Activated CD4-positive, alpha-beta memory T cell treated with anti-CD3 and anti-CD28 coated beads, Interleukin-2, amount 10 ng/mL, durations not matched to agents 7 days and 5 days (primary cell): Measurements from ENCODE around the gene E2F3. TPM values are rescaled to one million over a fixed set of nuclear protein-coding genes. Genes with fewer than 3 reads are reported as not detected.
A peak's percentile ranks its signal among the peaks of the same experiment; 100 is the strongest.

ENCODE experiments used
- CTCF ChIA-PET: fragments of 350-600 bp; sonication (Branson Sonifier 250); formaldehyde crosslinking; loops from one replicate; lab custom pipeline; 2021; ENCODE audit warnings: antibody characterized with exemption, inconsistent platforms; lab: Charles Lee
- POLR2A ChIA-PET: fragments of 350-600 bp; sonication (Branson Sonifier 250); formaldehyde crosslinking; loops from one replicate; lab custom pipeline; 2021; ENCODE audit warnings: antibody characterized with exemption; lab: Charles Lee
- DNase-seq: peaks from one replicate; pipeline ENCODE4 v3.0.0-alpha.2; 2020
- H3K27ac Mint-ChIP-seq: one replicate; pipeline ENCODE4 v1.8.0; 2021; ENCODE audit warnings: mild to moderate bottlenecking, mixed read lengths
- H3K27me3 Mint-ChIP-seq: one replicate; pipeline ENCODE4 v1.8.0; 2021; ENCODE audit warnings: mixed read lengths
- H3K36me3 Mint-ChIP-seq: one replicate; pipeline ENCODE4 v1.8.0; 2021; ENCODE audit warnings: low read depth, mixed read lengths
- H3K4me1 Mint-ChIP-seq: one replicate; pipeline ENCODE4 v1.8.0; 2021; ENCODE audit warnings: mixed read lengths
- H3K4me3 Mint-ChIP-seq: one replicate; pipeline ENCODE4 v1.8.0; 2021; ENCODE audit warnings: mild to moderate bottlenecking, mixed read lengths
- H3K9me3 Mint-ChIP-seq: one replicate; pipeline ENCODE4 v1.8.0; 2021; ENCODE audit warnings: mixed read lengths
- total RNA-seq, 2 experiments: library from RNA; stranded (reverse); gene quantifications; one replicate each; pipeline ENCODE4 v1.2.3, GENCODE V29; 2021

E2F3 gene
- total RNA-seq, 2 experiments from 2014 or later: 29.8 to 30.1 TPM

- no peaks in the 10 kb centered on the region for H3K27me3 Mint-ChIP-seq
- no peak overlapping the region for H3K27ac Mint-ChIP-seq
- H3K9me3 Mint-ChIP-seq: peaks cover 9% of the 10 kb centered on the region
- peaks cover 2% of the 10 kb centered on the region for H3K4me1 Mint-ChIP-seq
- CTCF ChIA-PET: interaction anchor here (1.7 kb wide), 1 partner anchor 35 kb away, joined by 9 read pairs; no protein-coding TSS in a partner anchor
- POLR2A ChIA-PET: no interaction called here
- DNase-seq: no peak
- no peak overlapping the region for H3K4me3 Mint-ChIP-seq
- H3K36me3 Mint-ChIP-seq: peaks cover 81% of the 10 kb centered on the region
Measured at GRCh38 chr6:20439558-20439957, 37.9 kb downstream of the E2F3 start.

GRCh38 chr6:20440296-20440695 is 38.6 kb downstream of the E2F3 start:
- H3K4me3 Mint-ChIP-seq: no peak overlapping the region
- ChIA-PET CTCF (no interaction called here), POLR2A (no interaction called here)
- peaks cover 78% of the 10 kb centered on the region for H3K36me3 Mint-ChIP-seq
- peaks cover 7% of the 10 kb centered on the region for H3K9me3 Mint-ChIP-seq
- H3K27me3 Mint-ChIP-seq: no peaks in the 10 kb centered on the region
- no peak overlapping the region for H3K27ac Mint-ChIP-seq
- peaks cover 6% of the 10 kb centered on the region for H3K4me1 Mint-ChIP-seq
- DNase-seq: no peak

GRCh38 chr6:20441236-20441635 is 39.6 kb downstream of the E2F3 start:
- CTCF ChIA-PET: no interaction called here
- POLR2A ChIA-PET: no interaction called here
- Mint-ChIP-seq H3K36me3 (peaks cover 83% of the 10 kb centered on the region), H3K27me3 (no peaks in the 10 kb centered on the region), H3K27ac (no peak overlapping the region), H3K9me3 (peaks cover 7% of the 10 kb centered on the region), H3K4me3 (no peak overlapping the region), H3K4me1 (peaks cover 6% of the 10 kb centered on the region)
- no peak for DNase-seq

- peaks cover 81% of the 10 kb centered on the region for H3K36me3 Mint-ChIP-seq
- H3K4me1 Mint-ChIP-seq: peaks cover 8% of the 10 kb centered on the region
- CTCF ChIA-PET: no interaction called here
- no peak overlapping the region for H3K27ac Mint-ChIP-seq
- H3K4me3 Mint-ChIP-seq: no peak overlapping the region
- no peak for DNase-seq
- POLR2A ChIA-PET: no interaction called here
- no peaks in the 10 kb centered on the region for H3K27me3 Mint-ChIP-seq
- H3K9me3 Mint-ChIP-seq: peaks cover 7% of the 10 kb centered on the region
Measured at GRCh38 chr6:20441921-20442320, 40.2 kb downstream of the E2F3 start.

GRCh38 chr6:20444786-20445271 is 43.1 kb downstream of the E2F3 start:
- peaks cover 15% of the 10 kb centered on the region for H3K4me1 Mint-ChIP-seq
- no peak overlapping the region for H3K4me3 Mint-ChIP-seq
- no peak overlapping the region for H3K27ac Mint-ChIP-seq
- H3K9me3 Mint-ChIP-seq: peaks cover 2% of the 10 kb centered on the region
- H3K27me3 Mint-ChIP-seq: no peaks in the 10 kb centered on the region
- POLR2A ChIA-PET: no interaction called here
- no peak for DNase-seq
- H3K36me3 Mint-ChIP-seq: peaks cover 62% of the 10 kb centered on the region
- CTCF ChIA-PET: no interaction called here

GRCh38 chr6:20447157-20447556 is 45.5 kb downstream of the E2F3 start:
- Mint-ChIP-seq H3K27me3 (no peaks in the 10 kb centered on the region), H3K4me3 (no peak overlapping the region), H3K4me1 (peaks cover 23% of the 10 kb centered on the region), H3K9me3 (no peaks in the 10 kb centered on the region), H3K27ac (no peak overlapping the region), H3K36me3 (peaks cover 54% of the 10 kb centered on the region)
- POLR2A ChIA-PET: interaction anchor here (0.7 kb wide), 1 partner anchor 714 kb away, joined by 3 read pairs; no protein-coding TSS in a partner anchor
- CTCF ChIA-PET: no interaction called here
- no peak for DNase-seq

- Mint-ChIP-seq H3K36me3 (peaks cover 51% of the 10 kb centered on the region), H3K9me3 (no peaks in the 10 kb centered on the region), H3K27ac (no peak overlapping the region), H3K4me1 (peaks cover 23% of the 10 kb centered on the region), H3K4me3 (no peak overlapping the region), H3K27me3 (no peaks in the 10 kb centered on the region)
- DNase-seq: no peak
- CTCF ChIA-PET: interaction anchor here (1.3 kb wide), 1 partner anchor 129 kb away, joined by 3 read pairs; no protein-coding TSS in a partner anchor
- POLR2A ChIA-PET: interaction anchor here (0.7 kb wide), 1 partner anchor 714 kb away, joined by 3 read pairs; no protein-coding TSS in a partner anchor
Measured at GRCh38 chr6:20447581-20448132, 46.0 kb downstream of the E2F3 start.

GRCh38 chr6:20448828-20449227 is 47.1 kb downstream of the E2F3 start:
- no peak overlapping the region for H3K4me3 Mint-ChIP-seq

GRCh38 chr6:20454204-20454824 is 52.6 kb downstream of the E2F3 start:
- Mint-ChIP-seq H3K27ac (peak overlapping the region; percentile 1), H3K4me3 (no peak overlapping the region), H3K36me3 (peaks cover 48% of the 10 kb centered on the region), H3K4me1 (peaks cover 32% of the 10 kb centered on the region), H3K9me3 (no peaks in the 10 kb centered on the region), H3K27me3 (no peaks in the 10 kb centered on the region)
- ChIA-PET CTCF (interaction anchor here (0.8 kb wide), 1 partner anchor 50 kb away, joined by 3 read pairs; no protein-coding TSS in a partner anchor), POLR2A (no interaction called here)
- DNase-seq: peak; percentile 28

More at GRCh38 chr6:20448828-20449227, 47.1 kb downstream of the E2F3 start:
- Mint-ChIP-seq H3K27ac (no peak overlapping the region), H3K4me1 (peaks cover 31% of the 10 kb centered on the region), H3K9me3 (no peaks in the 10 kb centered on the region), H3K36me3 (peaks cover 49% of the 10 kb centered on the region), H3K27me3 (no peaks in the 10 kb centered on the region)
- CTCF ChIA-PET: interaction anchor here (1.3 kb wide), 1 partner anchor 130 kb away, joined by 3 read pairs; no protein-coding TSS in a partner anchor
- DNase-seq: no peak
- POLR2A ChIA-PET: no interaction called here

- ChIA-PET CTCF (interaction anchor here (0.8 kb wide), 1 partner anchor 51 kb away, joined by 3 read pairs; no protein-coding TSS in a partner anchor), POLR2A (interaction anchor here (0.5 kb wide), 1 partner anchor 52 kb away, joined by 4 read pairs; no protein-coding TSS in a partner anchor)
- Mint-ChIP-seq H3K4me3 (no peak overlapping the region), H3K27ac (no peak overlapping the region), H3K9me3 (no peaks in the 10 kb centered on the region), H3K4me1 (peaks cover 28% of the 10 kb centered on the region), H3K36me3 (peaks cover 54% of the 10 kb centered on the region), H3K27me3 (no peaks in the 10 kb centered on the region)
- DNase-seq: no peak
Measured at GRCh38 chr6:20455251-20455940, 53.7 kb downstream of the E2F3 start.

GRCh38 chr6:20458027-20458894 is 56.6 kb downstream of the E2F3 start:
- Mint-ChIP-seq H3K4me3 (no peak overlapping the region), H3K36me3 (peaks cover 45% of the 10 kb centered on the region), H3K27me3 (no peaks in the 10 kb centered on the region), H3K27ac (no peak overlapping the region), H3K4me1 (peaks cover 21% of the 10 kb centered on the region), H3K9me3 (no peaks in the 10 kb centered on the region)
- DNase-seq: no peak
- ChIA-PET CTCF (no interaction called here), POLR2A (no interaction called here)

GRCh38 chr6:20459682-20460081 is 58.0 kb downstream of the E2F3 start:
- CTCF ChIA-PET: no interaction called here
- no peak for DNase-seq
- Mint-ChIP-seq H3K4me1 (peaks cover 13% of the 10 kb centered on the region), H3K9me3 (no peaks in the 10 kb centered on the region), H3K27ac (no peak overlapping the region), H3K36me3 (peaks cover 51% of the 10 kb centered on the region), H3K4me3 (no peak overlapping the region), H3K27me3 (no peaks in the 10 kb centered on the region)
- POLR2A ChIA-PET: interaction anchor here (1.2 kb wide), 1 partner anchor 26 kb away, joined by 3 read pairs; no protein-coding TSS in a partner anchor
